Uterus (tissue), 4 donors: ENCODE results near the gene SCGB3A2. TPM values are rescaled to one million over a fixed set of nuclear protein-coding genes. Genes with fewer than 3 reads are reported as not detected.

Source experiments
- DNase-seq, 2 donors: peaks; one replicate each; pipeline ENCODE4 v3.0.0-alpha.2; 2019 to 2020
- H3K27ac ChIP-seq, 2 donors: fragments of 200-600 bp; sonication (generic); 1 replicate in 1 of 2; 2 replicates in 1 of 2; pipeline ENCODE4 v1.5.1; 2016 to 2018
- H3K27me3 ChIP-seq, 2 donors: fragments of 200-600 bp; sonication (generic); one replicate each; pipeline ENCODE4 v1.5.1; 2018 to 2019; ENCODE audit warnings: control low read depth in 1 of 2
- H3K36me3 ChIP-seq, 2 donors: fragments of 200-600 bp; sonication (generic); one replicate each; pipeline ENCODE4 v1.5.1; 2019; ENCODE audit warnings: control low read depth in 1 of 2
- H3K4me1 ChIP-seq, 2 donors: fragments of 200-600 bp; sonication (generic); one replicate each; pipeline ENCODE4 v1.5.1; 2018 to 2019; ENCODE audit warnings: control low read depth in 1 of 2
- H3K4me3 ChIP-seq, 2 donors: fragments of 200-600 bp; sonication (generic); 1 replicate in 1 of 2; 2 replicates in 1 of 2; pipeline ENCODE4 v1.5.1; 2018 to 2019; ENCODE audit warnings: mild to moderate bottlenecking in 1 of 2
- H3K9me3 ChIP-seq, 2 donors: fragments of 200-600 bp; sonication (generic); one replicate each; pipeline ENCODE4 v1.5.1; 2019; ENCODE audit warnings: control low read depth in 1 of 2
- CTCF ChIP-seq, 4 experiments: fragments of 200-600 bp in 2 of 4; fragments of 450-650 bp in 2 of 4; sonication (generic) in 2 of 4; IDR thresholded peaks; one replicate each; pipeline ENCODE4 v1.5.1; 2016 to 2019; ENCODE audit warnings: antibody characterized with exemption in 4 of 4, mild to moderate bottlenecking in 2 of 4, moderate library complexity in 1 of 4
- POLR2A ChIP-seq, 2 donors: fragments of 450-650 bp; IDR thresholded peaks; one replicate each; pipeline ENCODE4 v1.6.1; 2016; ENCODE audit warnings: antibody characterized with exemption in 2 of 2, mild to moderate bottlenecking in 1 of 2, moderate library complexity in 1 of 2
- intact Hi-C: fragments of 100-400 bp; cut with DNase I; formaldehyde crosslinking; loops from one replicate; pipeline ENCODE4 v1.15.1; 2023; ENCODE audit warnings: low total_unique reads
- total RNA-seq, 4 donors: library from RNA; depleted of rRNA in 3 of 4; stranded (reverse); fragments of >200 nt in 3 of 4; gene quantifications; one replicate each; pipeline versions ENCODE4 v1.1.0 to v1.2.4, GENCODE V29; 2014 to 2023
- donor health status: DM: yes; HTN: yes; CAD: no.

The SCGB3A2 gene
- total RNA-seq, 4 donors from 2014 or later, result not detected

GRCh38 chr5:147874910-147875367 is 3.6 kb upstream of the SCGB3A2 start:
- Histone ChIP-seq H3K4me1 (no peaks in the 10 kb centered on the region), H3K4me3 (no peak overlapping the region), H3K27me3 (no peaks in the 10 kb centered on the region), H3K27ac (no peak overlapping the region), H3K9me3 (no peaks in the 10 kb centered on the region), H3K36me3 (no peaks in the 10 kb centered on the region)
- no peak for DNase-seq
- no peak for TF ChIP-seq POLR2A (IDR thresholded peaks at IDR 0.05)
- TF ChIP-seq CTCF (IDR thresholded peaks at IDR 0.05), result no peak
- intact Hi-C loops, result no loop called here

- H3K9me3 ChIP-seq, result no peaks in the 10 kb centered on the region
- no peak for DNase-seq
- H3K4me3 ChIP-seq, result no peak overlapping the region
- H3K4me1 ChIP-seq, result no peaks in the 10 kb centered on the region
- intact Hi-C loops, result no loop called here
- no peak for TF ChIP-seq POLR2A (IDR thresholded peaks at IDR 0.05)
- TF ChIP-seq CTCF (IDR thresholded peaks at IDR 0.05), result no peak
- H3K36me3 ChIP-seq, result no peaks in the 10 kb centered on the region
- H3K27ac ChIP-seq, result no peak overlapping the region
- H3K27me3 ChIP-seq, result no peaks in the 10 kb centered on the region
These were observed 2.4 kb upstream of the SCGB3A2 start for GRCh38 chr5:147876141-147876540.

- no peak for DNase-seq
- H3K9me3 ChIP-seq, result no peaks in the 10 kb centered on the region
- intact Hi-C loops, result no loop called here
- TF ChIP-seq CTCF (IDR thresholded peaks at IDR 0.05), result no peak
- no peak for TF ChIP-seq POLR2A (IDR thresholded peaks at IDR 0.05)
- no peaks in the 10 kb centered on the region for H3K27me3 ChIP-seq
- no peaks in the 10 kb centered on the region for H3K4me1 ChIP-seq
- no peaks in the 10 kb centered on the region for H3K36me3 ChIP-seq
- H3K27ac ChIP-seq, result no peak overlapping the region
- H3K4me3 ChIP-seq, result no peak overlapping the region
These were observed 1.9 kb upstream of the SCGB3A2 start for GRCh38 chr5:147876626-147877025.

- H3K36me3 ChIP-seq, result no peaks in the 10 kb centered on the region
- no peak overlapping the region for H3K4me3 ChIP-seq
- intact Hi-C loops, result no loop called here
- no peak overlapping the region for H3K27ac ChIP-seq
- no peaks in the 10 kb centered on the region for H3K27me3 ChIP-seq
- no peaks in the 10 kb centered on the region for H3K4me1 ChIP-seq
- H3K9me3 ChIP-seq, result no peaks in the 10 kb centered on the region
- TF ChIP-seq POLR2A (IDR thresholded peaks at IDR 0.05), result no peak
- no peak for TF ChIP-seq CTCF (IDR thresholded peaks at IDR 0.05)
- DNase-seq, result no peak
These were observed 1.3 kb downstream of the SCGB3A2 start for GRCh38 chr5:147879784-147880183.

- no peak for TF ChIP-seq CTCF (IDR thresholded peaks at IDR 0.05)
- no peak for TF ChIP-seq POLR2A (IDR thresholded peaks at IDR 0.05)
- intact Hi-C loops, result no loop called here
- Histone ChIP-seq H3K9me3 (no peaks in the 10 kb centered on the region), H3K36me3 (no peaks in the 10 kb centered on the region), H3K4me1 (no peaks in the 10 kb centered on the region), H3K27ac (no peak overlapping the region), H3K27me3 (no peaks in the 10 kb centered on the region), H3K4me3 (no peak overlapping the region)
- no peak for DNase-seq
These were observed 2.0 kb downstream of the SCGB3A2 start for GRCh38 chr5:147880487-147880886.
